IMR-90 (cell line): Measurements from ENCODE around the gene FOXA2. TPM values are rescaled to one million over a fixed set of nuclear protein-coding genes. Genes with fewer than 3 reads are reported as not detected.

Source experiments
- ATAC-seq: fragments of 200-7000 bp; cut with Tn5 transposase; 2 replicates; pipeline ENCODE4 v1.9.1; 2020; ENCODE audit warnings: low read depth, mild to moderate bottlenecking, moderate library complexity
- BruUV-seq: library from RNA; stranded (reverse); fragments of 400-500 nt; replicated peaks from 2 replicates; lab custom pipeline; 2021; lab: Mats Ljungman, UMichigan
- CTCF ChIA-PET: fragments of 300-600 bp; formaldehyde crosslinking; extraction: SDS; loops from one replicate; lab custom pipeline; 2021; ENCODE audit warnings: antibody characterized with exemption; lab: Yijun Ruan, JAX
- POLR2A ChIA-PET: fragments of 300-600 bp; sonication (Branson Sonifier 250); formaldehyde crosslinking; loops from one replicate; lab custom pipeline; 2022; ENCODE audit warnings: antibody characterized with exemption; ENCODE audit not compliant: unreplicated experiment; lab: Charles Lee
- DNase-seq: peaks from one replicate; pipeline ENCODE4 v3.0.0; 2013
- H2AFZ ChIP-seq: replicated peaks from 2 replicates; pipeline ENCODE3; 2013; ENCODE audit warnings: low read length, mild to moderate bottlenecking; ENCODE audit not compliant: poor library complexity
- H2AK5ac ChIP-seq: 2 replicates; pipeline ENCODE4 v1.6.1; 2013; ENCODE audit warnings: low read depth, low read length, inconsistent platforms
- H2AK9ac ChIP-seq: replicated peaks from 2 replicates; pipeline ENCODE3; 2013; ENCODE audit warnings: mild to moderate bottlenecking, low read depth, low read length, moderate library complexity; ENCODE audit not compliant: poor library complexity
- H2BK120ac ChIP-seq: 2 replicates; pipeline ENCODE4 v1.6.1; 2013; ENCODE audit warnings: low read depth, low read length, inconsistent platforms
- H2BK15ac ChIP-seq: 3 replicates; pipeline ENCODE4 v1.6.1; 2013; ENCODE audit warnings: low read depth, low read length, inconsistent platforms
- H2BK20ac ChIP-seq: 2 replicates; pipeline ENCODE4 v1.6.1; 2013; ENCODE audit warnings: low read depth, mild to moderate bottlenecking, inconsistent platforms, low read length, moderate library complexity
- H2BK5ac ChIP-seq: 2 replicates; pipeline ENCODE4 v1.6.1; 2013; ENCODE audit warnings: mild to moderate bottlenecking, low read depth, low read length, inconsistent platforms; ENCODE audit not compliant: poor library complexity, severe bottlenecking
- H3K14ac ChIP-seq: replicated peaks from 2 replicates; pipeline ENCODE4 v1.6.1; 2013; ENCODE audit warnings: low read depth, low read length, inconsistent platforms
- H3K18ac ChIP-seq: 2 replicates; pipeline ENCODE4 v1.6.1; 2013; ENCODE audit warnings: low read depth, low read length, control low read depth
- H3K23ac ChIP-seq: 2 replicates; pipeline ENCODE4 v1.6.1; 2013; ENCODE audit warnings: low read depth, low read length, inconsistent platforms
- H3K27ac ChIP-seq: 2 replicates; pipeline ENCODE4 v1.5.1; 2013; ENCODE audit warnings: mild to moderate bottlenecking, control low read depth, low read length; ENCODE audit not compliant: insufficient read depth
- H3K27me3 ChIP-seq: 2 replicates; pipeline ENCODE4 v1.6.1; 2013; ENCODE audit warnings: low read length; ENCODE audit not compliant: control insufficient read depth, insufficient read depth
- H3K36me3 ChIP-seq: 2 replicates; pipeline ENCODE4 v1.6.1; 2013; ENCODE audit warnings: low read length, mixed read lengths; ENCODE audit not compliant: control insufficient read depth, insufficient read depth
- H3K4ac ChIP-seq: 2 replicates; pipeline ENCODE4 v1.6.1; 2013; ENCODE audit warnings: low read depth, low read length, inconsistent platforms
- H3K4me1 ChIP-seq: 2 replicates; pipeline ENCODE4 v1.6.1; 2013; ENCODE audit warnings: low read length, mixed read lengths; ENCODE audit not compliant: control insufficient read depth, insufficient read depth
- H3K4me2 ChIP-seq: 2 replicates; pipeline ENCODE4 v1.6.1; 2013; ENCODE audit warnings: low read depth, mild to moderate bottlenecking, control low read depth, low read length, moderate library complexity
- H3K4me3 ChIP-seq: 2 replicates; pipeline ENCODE4 v1.5.1; 2013; ENCODE audit warnings: low read depth, mild to moderate bottlenecking, control low read depth, low read length, moderate library complexity; ENCODE audit not compliant: insufficient read depth
- H3K56ac ChIP-seq: 2 replicates; pipeline ENCODE4 v1.6.1; 2013; ENCODE audit warnings: low read length, inconsistent platforms; ENCODE audit not compliant: insufficient read depth; ENCODE audit errors: extremely low read depth
- H3K79me1 ChIP-seq, 2 experiments: 2 replicates each; pipeline ENCODE4 v1.6.1; 2013; ENCODE audit warnings: low read length in 2 of 2, inconsistent platforms in 1 of 2, low read depth in 1 of 2
- H3K9ac ChIP-seq: 2 replicates; pipeline ENCODE4 v1.6.1; 2013; ENCODE audit warnings: low read depth, low read length, control low read depth
- H3K9me1 ChIP-seq: 2 replicates; pipeline ENCODE4 v1.6.1; 2013; ENCODE audit warnings: low read length, inconsistent platforms; ENCODE audit not compliant: insufficient read depth
- H3K9me3 ChIP-seq: 2 replicates; pipeline ENCODE4 v1.6.1; 2013; ENCODE audit warnings: low read length; ENCODE audit not compliant: control insufficient read depth, insufficient read depth
- H4K20me1 ChIP-seq: 2 replicates; pipeline ENCODE4 v1.6.1; 2013; ENCODE audit warnings: low read length, inconsistent platforms; ENCODE audit not compliant: insufficient read depth
- H4K5ac ChIP-seq: 2 replicates; pipeline ENCODE4 v1.6.1; 2013; ENCODE audit warnings: mild to moderate bottlenecking, low read depth, low read length, control low read depth
- H4K8ac ChIP-seq, 2 experiments: 2 replicates each; pipeline ENCODE4 v1.6.1; 2013; ENCODE audit warnings: low read depth in 2 of 2, low read length in 2 of 2, control low read depth in 1 of 2, inconsistent platforms in 1 of 2
- H4K91ac ChIP-seq: 2 replicates; pipeline ENCODE4 v1.6.1; 2013; ENCODE audit warnings: low read depth, low read length, inconsistent platforms; ENCODE audit not compliant: insufficient read depth
- CEBPB ChIP-seq: IDR thresholded peaks from 2 replicates; pipeline ENCODE4 v1.6.1; 2012; ENCODE audit warnings: low read depth, low read length, improper control_type of control experiment
- CTCF ChIP-seq: conservative IDR thresholded peaks from 2 replicates; pipeline ENCODE4 v1.5.1; 2012; ENCODE audit warnings: mild to moderate bottlenecking, low read depth, low read length, improper control_type of control experiment
- ELK1 ChIP-seq: fragments of 150-350 bp; IDR thresholded peaks from 2 replicates; pipeline ENCODE4 v1.6.1; 2016; ENCODE audit warnings: low read depth, mild to moderate bottlenecking, low read length, moderate library complexity, borderline replicate concordance
- NFE2L2 ChIP-seq: fragments of 150-350 bp; IDR thresholded peaks from 2 replicates; pipeline ENCODE4 v1.6.1; 2016; ENCODE audit warnings: low read depth, mild to moderate bottlenecking, low read length
- RCOR1 ChIP-seq: IDR thresholded peaks from 2 replicates; pipeline ENCODE4 v1.6.1; 2012; ENCODE audit warnings: mild to moderate bottlenecking, low read length, improper control_type of control experiment; ENCODE audit not compliant: insufficient replicate concordance
- USF2 ChIP-seq: fragments of 150-350 bp; IDR thresholded peaks from 2 replicates; pipeline ENCODE4 v1.6.1; 2017; ENCODE audit warnings: mild to moderate bottlenecking, antibody characterized with exemption, low read length, low read depth
- dilution Hi-C: fragments of 300-500 bp; cut with HindIII; formaldehyde crosslinking; loops from one replicate; pipeline ENCODE4 v1.14.3; 2018; ENCODE audit warnings: low sequenced_read_pairs; ENCODE audit not compliant: unreplicated experiment
- in situ Hi-C: fragments of 300-500 bp; cut with MboI; formaldehyde crosslinking; loops from 3 replicates; pipeline ENCODE4 v1.14.3; 2019; ENCODE audit warnings: low sequenced_read_pairs, inconsistent platforms, mixed read lengths
- intact Hi-C: fragments of 100-400 bp; cut with micrococcal nuclease; formaldehyde crosslinking; loops from 2 replicates; pipeline ENCODE4 v1.10.0; 2022
- polyA plus RNA-seq, 3 experiments: library from polyadenylated mRNA; depleted of rRNA; stranded (reverse); fragments of >200 nt; gene quantifications; 2 replicates each; pipeline ENCODE4 v1.2.3, GENCODE V29; 2012; ENCODE audit warnings: low replicate concordance in 1 of 3
- total RNA-seq: library from RNA; depleted of rRNA; stranded (reverse); fragments of >200 nt; gene quantifications from 2 replicates; pipeline ENCODE4 v1.2.3, GENCODE V29; 2012

FOXA2 gene
- total and polyA plus RNA-seq, 2 of the 4 experiments (the other 2 are of a cell fraction), result not detected

GRCh38 chr20:22611636-22612035, 27.3 kb upstream of the FOXA2 start:
- no TSS peak for BruUV-seq
- CTCF ChIA-PET, result no interaction called here

More at GRCh38 chr20:22611636-22612035, 27.3 kb upstream of the FOXA2 start:
- no peak for ATAC-seq
- no peaks in the 10 kb centered on the region for H3K4me1 ChIP-seq
- H3K79me1 ChIP-seq, result no peaks in the 10 kb centered on the region
- H2BK15ac ChIP-seq, result no peak overlapping the region
- in situ Hi-C loops (no loop called here), intact Hi-C loops (no loop called here), dilution Hi-C loops (no loop called here)
- no peak overlapping the region for H4K91ac ChIP-seq
- no peaks in the 10 kb centered on the region for H3K9me3 ChIP-seq
- H4K20me1 ChIP-seq, result no peaks in the 10 kb centered on the region
- H3K18ac ChIP-seq, result no peak overlapping the region
- H2BK120ac ChIP-seq, result no peak overlapping the region
- no peak overlapping the region for H4K8ac ChIP-seq
- H2BK20ac ChIP-seq, result no peak overlapping the region
- H3K4me2 ChIP-seq, result no peak overlapping the region
- H2AK9ac ChIP-seq, result no peak overlapping the region
- no peak overlapping the region for H2AK5ac ChIP-seq
- no peaks in the 10 kb centered on the region for H3K36me3 ChIP-seq
- H3K9ac ChIP-seq, result no peak overlapping the region
- no peaks in the 10 kb centered on the region for H3K27me3 ChIP-seq
- POLR2A ChIA-PET, result no interaction called here
- no peak overlapping the region for H3K27ac ChIP-seq
- no peak overlapping the region for H3K4ac ChIP-seq
- no peak overlapping the region for H3K14ac ChIP-seq
- TF ChIP-seq NFE2L2, result no peak
- no peak for TF ChIP-seq RCOR1
- TF ChIP-seq USF2, result no peak
- no peak for TF ChIP-seq CTCF
- TF ChIP-seq CEBPB, result no peak
- no peak for TF ChIP-seq ELK1
- DNase-seq, result no peak
- no peak overlapping the region for H3K56ac ChIP-seq
- no peak overlapping the region for H2BK5ac ChIP-seq
- no peak overlapping the region for H2AFZ ChIP-seq
- no peak overlapping the region for H3K4me3 ChIP-seq
- no peak overlapping the region for H4K5ac ChIP-seq
- H3K23ac ChIP-seq, result no peak overlapping the region
- no peaks in the 10 kb centered on the region for H3K9me1 ChIP-seq
